ENCODE results near the gene GRIA1.
"Not testable (repeated sequence)": the region's sequence is repeated elsewhere in the genome, so short reads cannot be mapped to it uniquely, and the experiment has no call there.

Gene GRIA1

DNA sequence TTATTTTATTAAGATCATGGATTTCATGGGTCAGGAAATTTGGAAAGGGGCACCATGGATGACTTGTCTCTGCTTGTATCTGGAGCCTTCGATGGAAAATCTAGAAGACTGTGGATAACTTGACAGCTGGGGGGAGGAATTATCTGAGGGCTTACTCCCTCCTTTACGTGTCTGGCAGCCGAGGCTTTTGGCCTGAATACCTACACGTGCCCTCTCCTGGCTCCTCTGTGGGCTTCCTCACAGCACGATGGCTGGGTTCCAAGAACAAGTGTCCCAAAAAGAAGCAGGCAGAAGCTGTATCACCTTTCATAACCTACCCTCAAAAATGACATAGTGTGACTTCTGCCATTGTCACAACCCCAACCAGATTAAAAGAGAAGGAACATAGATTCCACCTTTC is 228.9 kb downstream of the GRIA1 start:
- no peak for DNase-seq (ENCODE audit: low read depth)

DNA sequence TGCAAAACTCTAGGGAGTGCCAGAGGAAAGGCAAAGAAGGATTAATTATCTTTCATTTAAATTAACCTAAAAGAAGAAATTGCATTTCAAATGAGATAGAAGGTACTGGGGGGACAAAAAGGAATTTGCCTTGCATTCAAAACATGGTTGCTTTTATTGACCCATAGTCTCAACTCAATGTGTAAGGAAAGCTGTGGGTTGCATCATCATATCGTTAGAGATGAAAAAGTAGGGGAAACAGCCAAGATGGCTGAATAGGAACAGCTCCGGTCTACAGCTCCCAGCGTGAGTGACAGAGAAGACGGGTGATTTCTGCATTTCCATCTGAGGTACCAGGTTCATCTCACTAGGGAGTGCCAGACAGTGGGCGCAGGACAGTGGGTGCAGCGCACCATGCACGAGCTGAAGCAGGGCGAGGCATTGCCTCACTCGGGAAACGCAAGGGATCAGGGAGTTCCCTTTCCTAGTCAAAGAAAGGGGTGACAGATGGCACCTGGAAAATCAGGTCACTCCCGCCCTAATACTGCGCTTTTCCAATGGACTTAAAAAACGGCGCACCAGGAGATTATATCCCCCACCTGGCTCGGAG is 232.6 kb downstream of the GRIA1 start:
- DNase-seq (ENCODE audit: low read depth): not testable (repeated sequence)

DNA sequence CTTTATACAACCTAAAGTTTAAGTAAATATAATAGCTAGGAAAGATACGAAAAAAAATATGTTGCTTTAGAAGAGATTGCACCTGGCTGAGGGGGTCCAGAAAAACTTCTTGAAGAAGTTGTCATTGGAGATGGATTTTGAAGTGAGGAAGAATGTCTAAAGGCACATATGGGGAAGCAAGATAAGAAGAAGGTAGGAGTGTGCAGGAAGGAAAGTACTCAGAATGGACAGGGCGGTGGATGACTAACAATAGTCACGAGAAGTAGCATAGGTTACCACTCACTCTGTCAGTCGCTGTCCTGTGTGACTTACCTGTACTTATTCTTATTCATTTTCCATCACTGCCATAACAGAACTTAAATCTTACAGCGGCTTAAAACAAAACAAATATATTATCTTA is 251.6 kb downstream of the GRIA1 start:
- no peak for DNase-seq (ENCODE audit: low read depth)

DNA sequence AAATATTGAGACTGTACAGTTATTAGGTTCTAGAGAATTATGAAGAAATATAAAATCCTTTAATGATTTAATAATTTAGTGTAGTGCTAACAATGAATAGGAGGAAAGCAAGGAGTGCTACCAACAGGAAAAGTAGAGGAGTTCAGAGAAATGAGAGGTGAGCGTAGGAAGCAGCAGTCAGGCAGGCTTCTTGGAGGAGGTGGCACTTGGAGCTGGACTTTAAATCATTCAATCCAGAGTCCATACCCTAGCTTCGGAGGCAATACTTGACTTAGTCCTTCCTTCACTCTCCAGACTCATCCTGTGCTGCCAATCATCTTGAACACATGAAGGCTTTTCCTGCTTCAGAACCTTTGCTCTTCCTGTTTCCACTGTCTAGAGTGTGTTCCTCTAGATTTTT is 254.3 kb downstream of the GRIA1 start:
- no peak for DNase-seq (ENCODE audit: low read depth)

DNA sequence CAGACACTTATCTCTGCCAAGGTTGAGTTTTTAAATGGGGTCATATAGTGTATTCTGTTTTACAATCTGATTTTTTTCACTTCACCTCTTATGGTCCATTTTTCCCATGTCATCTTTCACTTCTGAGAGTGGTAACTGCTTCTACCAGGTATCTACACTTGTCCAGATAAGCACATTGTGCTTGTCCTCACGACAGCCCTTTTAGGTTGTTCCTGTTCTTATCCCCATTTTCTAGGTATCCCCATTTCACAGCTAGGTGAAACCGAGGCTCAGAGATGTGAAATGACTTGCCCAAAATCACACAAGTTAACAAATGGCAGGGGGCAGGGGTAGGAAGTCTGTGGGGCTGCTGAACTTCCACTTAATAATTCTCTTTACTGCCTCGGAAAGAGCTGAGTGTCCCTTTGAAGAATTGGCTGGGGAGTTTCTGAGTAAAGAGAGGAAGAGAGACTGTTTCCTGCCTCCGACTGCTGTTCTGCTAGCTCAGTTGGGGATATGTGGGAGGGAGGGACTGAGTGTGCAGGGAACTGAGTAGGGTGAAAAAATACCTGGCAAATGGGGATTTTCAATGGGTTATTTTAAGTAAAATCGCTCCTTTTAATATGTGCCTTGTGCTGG is 255.4 kb downstream of the GRIA1 start:
- DNase-seq (ENCODE audit: low read depth): no peak

DNA sequence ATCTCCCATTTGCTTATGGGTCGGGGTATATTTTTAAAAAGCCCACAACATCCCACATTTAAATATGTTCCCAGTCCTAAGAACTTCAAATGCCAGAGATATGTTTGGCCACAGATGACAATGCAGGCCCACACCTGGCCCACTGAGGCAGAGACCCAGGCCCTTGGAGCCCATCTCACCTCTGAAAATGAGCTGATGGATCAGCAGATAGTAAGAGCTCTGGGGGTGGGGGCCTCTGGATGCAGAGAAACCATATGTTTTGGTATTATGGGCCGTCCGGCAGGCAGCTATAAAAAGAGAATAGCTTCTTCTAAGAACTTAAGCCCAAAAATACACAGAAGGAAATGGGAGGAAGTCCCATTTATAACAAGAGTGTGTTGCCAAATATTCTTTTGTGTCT is 256.0 kb downstream of the GRIA1 start:
- DNase-seq (ENCODE audit: low read depth): no peak

DNA sequence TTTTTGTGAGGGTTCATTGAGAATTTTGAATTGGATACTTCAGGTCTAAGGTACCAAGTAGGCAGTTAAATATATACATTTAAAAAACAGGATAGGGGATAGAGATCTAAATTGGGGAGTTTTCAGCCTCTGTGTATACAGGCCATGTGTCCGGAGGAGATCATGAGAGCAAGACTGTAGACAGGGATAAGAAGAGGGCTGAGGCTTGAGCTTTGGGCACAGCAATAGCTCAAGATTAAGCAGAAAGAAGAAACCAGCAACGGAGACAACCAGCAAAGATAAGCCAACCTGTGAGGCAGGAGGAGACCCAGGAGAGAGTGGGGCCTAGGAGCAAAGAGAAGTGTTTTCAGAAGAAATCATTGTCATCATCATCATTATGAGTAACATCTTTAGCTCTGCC is 258.4 kb downstream of the GRIA1 start:
- no peak for DNase-seq (ENCODE audit: low read depth)

DNA sequence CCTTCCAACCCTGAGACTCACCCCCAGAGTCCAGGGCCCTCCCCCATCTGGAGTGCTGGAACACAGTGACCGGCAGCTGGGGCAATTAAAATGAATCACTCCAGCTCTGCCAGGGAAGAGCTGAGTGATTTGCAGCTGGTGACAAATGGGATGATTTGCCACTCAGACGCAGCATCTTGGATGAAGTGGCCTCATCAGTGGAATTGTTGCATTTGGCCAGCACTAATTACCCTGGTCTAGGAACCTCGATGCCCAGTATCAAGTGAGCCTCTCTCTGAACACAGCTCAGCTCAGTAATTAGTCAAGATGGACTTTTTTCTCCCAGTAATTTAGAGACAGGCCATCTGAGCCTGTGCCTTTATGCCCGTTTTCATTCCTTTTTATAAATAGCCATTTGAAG is 259.5 kb downstream of the GRIA1 start:
- no peak for DNase-seq (ENCODE audit: low read depth)

DNA sequence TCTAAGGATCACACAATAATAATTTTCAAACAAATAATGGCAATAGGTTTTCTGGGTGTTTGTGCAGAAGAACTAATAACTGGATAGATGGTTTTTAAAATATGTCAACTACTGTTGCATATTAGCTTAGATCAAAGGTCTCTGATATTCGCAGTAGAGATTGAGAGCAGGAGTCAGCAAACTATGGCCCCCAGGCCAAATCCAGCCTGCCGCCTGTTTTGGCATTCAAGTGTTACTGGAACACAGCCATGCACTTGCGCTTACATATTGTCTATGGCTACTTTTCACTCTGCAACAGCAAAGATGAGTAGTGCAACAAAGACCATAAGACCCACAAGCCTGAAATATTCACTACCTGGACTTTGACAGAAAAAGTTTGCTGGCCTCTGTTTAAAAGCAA is 260.8 kb downstream of the GRIA1 start:
- DNase-seq (ENCODE audit: low read depth): no peak

DNA sequence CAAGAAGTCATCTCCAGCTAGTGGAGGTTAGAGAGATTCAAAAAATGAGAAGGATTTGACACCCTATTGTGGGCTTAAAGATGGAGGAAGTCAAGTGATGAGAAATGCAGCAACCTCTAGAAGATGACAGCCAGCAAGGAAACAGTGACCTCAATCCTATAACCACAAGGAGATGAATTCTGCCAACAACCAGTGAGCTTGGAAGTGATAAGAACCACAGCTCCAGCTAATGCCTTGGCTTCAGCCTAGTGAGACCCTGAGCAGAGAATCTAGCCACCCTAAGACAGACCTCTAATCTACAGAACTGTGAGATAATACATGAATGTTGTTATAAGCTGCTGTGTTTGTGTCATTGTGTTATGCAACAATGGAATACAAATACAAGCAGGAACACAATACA is 262.4 kb downstream of the GRIA1 start:
- no peak for DNase-seq (ENCODE audit: low read depth)

DNA sequence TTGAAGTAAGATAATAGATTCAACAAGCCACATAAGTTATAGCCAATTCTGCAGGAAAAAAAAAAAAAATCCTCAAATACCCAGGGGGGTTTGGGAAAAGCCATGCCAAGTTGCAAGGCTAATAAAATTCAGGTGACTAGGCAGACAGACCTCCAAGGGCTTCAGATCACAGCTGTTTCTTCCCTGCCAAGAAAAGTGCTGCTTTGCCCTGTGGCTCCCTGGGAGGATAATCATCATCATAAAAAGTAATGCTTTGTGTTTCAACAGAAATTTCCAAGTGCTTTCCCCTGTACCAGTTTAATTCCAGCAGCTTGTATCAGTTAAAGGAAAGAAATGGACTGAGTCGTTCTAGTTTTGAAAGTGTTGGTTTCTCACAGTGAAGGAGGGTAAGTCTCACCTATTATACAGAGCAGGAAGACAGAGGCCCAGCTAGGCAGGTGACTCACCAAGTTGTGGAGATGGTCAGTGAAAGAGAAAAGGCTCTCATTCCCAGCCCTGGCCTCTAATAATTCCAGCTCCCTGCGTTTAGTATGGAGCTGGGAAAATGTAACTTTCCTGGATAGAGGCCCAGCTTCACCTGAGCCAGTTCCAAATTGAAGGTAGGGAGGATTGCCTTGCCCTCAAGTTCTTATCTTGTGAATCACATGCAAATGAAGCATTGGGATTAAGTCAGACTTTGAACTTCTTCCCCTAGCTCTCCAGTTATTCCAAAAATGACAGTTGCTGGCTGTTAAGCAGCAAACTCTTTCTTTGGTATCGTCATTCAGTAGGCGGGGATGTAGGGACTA is 263.4 kb downstream of the GRIA1 start:
- DNase-seq (ENCODE audit: low read depth): no peak

DNA sequence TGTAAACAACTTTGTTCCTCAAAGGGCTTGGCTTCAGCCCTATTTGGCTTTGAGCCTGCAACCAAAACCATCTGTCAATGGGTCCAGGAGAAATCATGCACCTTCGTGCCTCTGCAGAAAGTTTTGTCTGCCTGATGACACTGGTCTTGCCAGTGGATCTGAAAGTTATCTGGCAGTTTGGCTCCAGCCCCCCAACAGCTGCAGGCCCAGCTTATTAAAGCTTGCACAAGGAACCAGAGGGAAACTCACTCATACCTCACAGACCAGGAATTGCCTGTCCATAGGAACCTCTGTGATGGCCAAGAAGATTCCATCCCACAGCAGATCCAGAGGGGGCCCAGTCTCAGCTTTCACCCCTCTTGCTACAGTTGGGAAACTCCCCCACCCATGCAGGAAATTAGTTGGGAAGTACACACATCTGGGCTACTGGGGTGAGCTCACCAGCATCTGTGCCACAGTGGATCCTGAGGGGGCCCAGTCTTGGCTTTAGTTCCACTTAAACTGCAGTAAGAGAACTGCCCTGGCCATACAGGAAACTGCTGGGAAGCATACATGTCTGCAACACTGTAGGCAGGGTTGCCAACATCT is 265.5 kb downstream of the GRIA1 start:
- no peak for DNase-seq (ENCODE audit: low read depth)

DNA sequence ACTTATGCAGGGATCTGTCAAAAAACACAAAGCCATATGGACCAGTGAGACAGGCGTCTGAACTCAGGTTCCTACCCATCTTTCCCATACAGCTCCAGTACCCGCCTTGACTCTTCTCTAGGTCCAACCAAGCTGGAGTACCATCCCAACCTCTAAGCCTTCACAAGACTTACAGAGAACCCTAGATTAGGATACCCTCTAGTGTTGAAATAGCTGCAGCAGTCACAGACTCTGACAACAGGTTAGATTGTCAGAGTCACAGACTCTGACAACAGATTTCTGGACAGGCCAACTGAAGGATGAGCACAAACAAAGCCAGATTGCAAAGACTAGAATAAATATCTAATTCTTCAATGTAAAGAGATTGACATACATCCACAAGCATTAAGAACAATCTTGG is 266.1 kb downstream of the GRIA1 start:
- DNase-seq (ENCODE audit: low read depth): no peak

DNA sequence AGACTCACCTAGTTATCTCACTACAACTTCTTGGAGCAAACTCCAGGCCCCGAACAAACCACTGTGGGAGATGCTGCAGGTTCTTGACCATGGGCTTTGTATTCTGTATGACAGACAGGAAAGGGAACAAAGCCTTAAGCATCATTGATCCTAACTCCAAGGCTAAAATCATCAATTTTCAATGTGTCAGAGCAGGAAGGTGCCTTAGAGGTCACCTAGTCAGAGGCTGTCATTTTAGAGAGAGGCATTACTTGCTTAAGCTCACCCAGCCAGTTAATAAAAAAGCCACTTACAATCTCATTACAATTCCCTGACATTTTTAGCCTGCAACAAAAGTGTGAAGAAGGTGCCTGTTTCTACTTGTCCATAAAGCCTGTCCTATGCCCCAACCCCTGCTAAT is 275.5 kb downstream of the GRIA1 start:
- no peak for DNase-seq (ENCODE audit: low read depth)

DNA sequence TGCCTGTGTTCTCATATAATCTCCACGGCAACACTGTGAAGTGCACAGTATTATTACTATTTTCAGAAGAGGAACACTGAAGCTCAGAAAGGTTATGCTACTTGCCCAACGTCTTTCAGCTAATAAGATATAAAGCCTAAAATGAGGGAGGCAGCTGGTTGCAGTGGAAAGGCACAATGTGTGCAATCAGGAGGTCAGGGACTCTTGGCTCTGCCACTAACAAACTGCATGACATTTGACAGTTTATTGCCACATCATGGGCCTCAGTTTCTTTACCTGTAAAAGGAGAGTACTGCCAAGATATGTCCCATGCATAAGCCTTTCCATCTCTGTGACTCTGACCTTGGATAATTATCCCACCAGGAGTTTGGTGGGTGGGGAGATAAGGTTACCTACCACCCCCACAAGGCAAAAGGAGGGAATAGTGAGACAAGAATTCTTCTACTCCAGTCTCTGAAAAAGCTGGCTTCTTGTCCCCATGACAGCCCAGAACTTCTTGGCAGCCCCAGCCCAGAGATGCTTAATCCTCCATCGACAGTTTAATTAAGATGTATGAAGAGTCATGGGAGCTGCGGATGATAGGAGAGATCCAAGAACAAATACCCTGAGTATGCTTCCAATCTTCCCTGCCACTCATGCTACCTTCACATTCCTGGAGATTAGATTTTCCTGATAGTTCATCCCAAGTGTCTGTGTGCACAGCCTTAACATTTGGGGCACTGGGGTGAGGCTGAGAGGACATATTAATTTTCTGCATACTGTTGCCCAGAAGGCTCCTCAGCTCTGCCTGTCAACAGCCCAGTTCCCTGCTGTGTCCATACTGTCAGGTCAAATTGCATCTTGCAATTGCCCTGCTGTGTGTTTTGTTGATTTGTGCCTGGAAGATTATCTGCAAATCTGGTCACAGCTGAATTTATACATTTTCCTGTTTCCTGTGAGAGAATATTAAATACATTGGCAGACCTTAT is 277.0 kb downstream of the GRIA1 start:
- DNase-seq (ENCODE audit: low read depth): no peak

DNA sequence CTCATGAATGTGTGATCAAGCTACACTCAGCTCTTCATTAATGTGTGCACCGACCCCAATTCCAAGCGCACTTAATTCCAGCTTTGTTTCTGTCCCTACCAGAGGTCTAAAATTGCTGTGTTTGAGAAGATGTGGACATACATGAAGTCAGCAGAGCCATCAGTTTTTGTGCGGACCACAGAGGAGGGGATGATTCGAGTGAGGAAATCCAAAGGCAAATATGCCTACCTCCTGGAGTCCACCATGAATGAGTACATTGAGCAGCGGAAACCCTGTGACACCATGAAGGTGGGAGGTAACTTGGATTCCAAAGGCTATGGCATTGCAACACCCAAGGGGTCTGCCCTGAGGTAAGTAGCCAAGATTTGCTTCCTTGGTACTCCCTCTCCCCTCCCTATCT is 279.6 kb downstream of the GRIA1 start:
- no peak for DNase-seq (ENCODE audit: low read depth)

DNA sequence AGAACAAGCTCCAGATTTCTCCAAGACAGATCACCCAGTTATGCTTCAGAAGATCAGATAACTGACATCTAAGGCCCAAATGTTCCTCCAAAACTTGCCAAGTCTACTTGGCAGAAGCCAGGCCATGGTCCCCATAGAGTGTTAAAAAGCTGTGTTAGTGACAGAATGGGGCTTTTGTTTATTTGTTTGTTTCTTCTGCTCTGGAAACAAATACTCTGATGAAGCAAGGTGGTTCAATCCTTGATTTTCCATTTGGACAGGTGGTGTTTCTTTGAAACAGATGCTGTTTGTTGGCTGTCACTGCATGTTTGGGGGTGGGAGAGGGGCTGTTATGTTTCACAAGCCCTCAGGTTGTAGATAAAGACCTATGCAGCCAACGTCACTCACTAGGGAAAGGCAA is 284.2 kb downstream of the GRIA1 start:
- no peak for DNase-seq (ENCODE audit: low read depth)

DNA sequence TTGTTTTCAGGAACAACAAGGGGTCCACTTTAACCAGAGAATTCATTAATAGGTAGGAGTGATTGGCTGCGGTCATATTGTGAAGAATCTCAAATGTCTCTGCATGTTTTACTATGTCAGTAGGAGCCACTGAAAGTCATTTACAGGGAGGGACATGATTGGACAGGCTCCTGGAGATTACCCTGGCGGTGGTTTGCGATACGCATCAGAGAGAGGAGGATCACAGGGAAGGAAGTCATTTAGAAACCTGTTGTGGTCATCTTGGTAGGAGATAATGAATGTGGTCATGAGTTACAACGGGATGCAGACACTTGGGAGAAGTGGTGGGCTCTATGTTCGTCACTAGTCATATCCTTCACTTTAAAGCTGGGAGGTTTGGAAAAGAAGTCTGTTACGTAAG is 285.5 kb downstream of the GRIA1 start:
- DNase-seq (ENCODE audit: low read depth): no peak

DNA sequence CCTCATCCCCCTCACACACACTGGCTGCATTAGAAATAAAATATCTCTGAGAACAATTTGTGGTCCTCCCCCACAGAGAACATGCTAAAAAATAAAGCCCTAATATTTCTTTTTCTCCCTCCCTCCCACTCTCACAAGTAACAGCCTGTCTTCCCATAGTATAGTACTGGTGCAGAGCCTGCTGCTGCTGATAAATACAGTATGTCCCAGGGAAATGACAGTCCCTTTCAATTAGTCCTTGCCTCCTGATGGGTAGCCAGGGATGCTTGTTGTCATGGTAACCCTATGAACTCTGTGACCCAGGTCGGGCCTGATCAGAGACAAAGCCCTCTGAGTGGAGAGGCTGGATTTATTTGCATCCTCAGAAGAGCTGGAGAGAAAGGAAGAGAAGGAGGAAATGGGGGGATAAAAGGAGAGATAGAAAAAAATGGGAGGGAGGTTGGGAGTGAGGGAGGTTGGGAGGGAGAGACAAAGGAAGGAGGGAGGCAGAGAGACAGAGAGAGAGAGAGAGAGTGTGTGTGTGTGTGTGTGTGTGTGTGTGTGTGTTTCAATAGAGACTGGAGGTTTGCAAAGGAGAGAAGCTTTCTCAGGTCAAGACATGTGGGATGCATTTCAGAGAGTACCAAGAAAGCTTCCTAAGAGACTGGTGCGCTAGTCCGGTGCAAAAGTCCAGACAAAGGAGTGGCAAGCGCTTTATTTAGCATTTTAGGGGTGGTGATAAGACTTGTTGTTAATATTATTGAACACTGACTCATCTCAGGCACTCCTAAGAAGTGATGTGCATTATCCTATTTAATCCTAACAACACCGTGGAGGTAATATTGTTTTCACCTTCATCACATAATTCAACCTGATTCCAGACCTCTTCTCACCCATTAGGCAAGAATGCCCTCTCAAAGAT is 287.5 kb downstream of the GRIA1 start:
- DNase-seq (ENCODE audit: low read depth): no peak

DNA sequence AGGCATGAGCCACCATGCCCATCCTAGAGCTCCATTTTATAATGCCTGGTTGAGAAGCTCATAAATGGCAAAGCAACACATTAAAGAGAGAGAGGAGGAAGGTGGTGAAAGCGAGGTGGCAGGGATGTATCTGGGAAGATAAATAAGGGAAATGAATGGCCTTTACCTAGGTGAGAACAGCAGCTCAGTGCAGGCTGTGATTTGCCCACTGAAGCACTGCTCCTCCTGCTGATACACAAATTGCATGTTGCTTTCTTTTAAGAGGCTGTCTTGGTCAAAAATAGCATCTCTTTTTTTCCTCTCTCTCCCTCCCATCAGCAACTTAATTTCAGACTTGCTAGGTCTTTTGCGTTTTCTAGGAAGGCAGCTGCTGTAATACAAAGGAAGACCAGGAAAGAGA is 289.4 kb downstream of the GRIA1 start:
- DNase-seq (ENCODE audit: low read depth): no peak

Measured in activated T-helper 9 cell treated with anti-CD3 and anti-CD28 coated beads, Interleukin-2, amount 50 U/mL, for 16 hours (primary cell).